Islet precursor cell (in vitro differentiated cells): ENCODE measurements around the gene LEUTX.
A peak's percentile ranks its signal among the peaks of the same experiment; 100 is the strongest.

Source experiments
- DNase-seq: peaks from one replicate; pipeline ENCODE4 v3.0.0-alpha.2; 2018

Gene LEUTX

DNA sequence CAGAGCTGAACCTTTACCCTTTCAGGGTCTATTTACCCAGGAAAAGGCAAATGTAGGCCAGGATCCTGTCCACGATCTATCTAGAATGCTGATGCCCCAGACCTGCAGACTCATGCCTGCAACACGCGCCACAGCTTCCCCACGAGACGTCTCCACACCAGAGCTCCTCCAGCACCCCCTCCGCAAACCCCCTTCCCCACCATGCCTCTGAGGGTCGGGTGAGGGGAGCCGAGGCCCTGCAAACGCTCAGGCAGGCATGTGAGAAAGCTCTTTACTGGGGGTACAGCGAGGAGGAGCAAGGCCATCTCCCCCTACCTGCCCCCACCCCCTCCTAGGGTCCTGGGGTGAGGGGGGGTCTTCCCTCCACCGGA, 46.4 kb downstream of the LEUTX start:
- DNase-seq, result no peak

GRCh38 chr19:39825531-39826076, 47.0 kb downstream of the LEUTX start:
- DNase-seq, result no peak

GRCh38 chr19:39826311-39826945, 47.8 kb downstream of the LEUTX start:
- no peak for DNase-seq

- no peak for DNase-seq
Observed at GRCh38 chr19:39827216-39827615, 48.6 kb downstream of the LEUTX start.

DNA sequence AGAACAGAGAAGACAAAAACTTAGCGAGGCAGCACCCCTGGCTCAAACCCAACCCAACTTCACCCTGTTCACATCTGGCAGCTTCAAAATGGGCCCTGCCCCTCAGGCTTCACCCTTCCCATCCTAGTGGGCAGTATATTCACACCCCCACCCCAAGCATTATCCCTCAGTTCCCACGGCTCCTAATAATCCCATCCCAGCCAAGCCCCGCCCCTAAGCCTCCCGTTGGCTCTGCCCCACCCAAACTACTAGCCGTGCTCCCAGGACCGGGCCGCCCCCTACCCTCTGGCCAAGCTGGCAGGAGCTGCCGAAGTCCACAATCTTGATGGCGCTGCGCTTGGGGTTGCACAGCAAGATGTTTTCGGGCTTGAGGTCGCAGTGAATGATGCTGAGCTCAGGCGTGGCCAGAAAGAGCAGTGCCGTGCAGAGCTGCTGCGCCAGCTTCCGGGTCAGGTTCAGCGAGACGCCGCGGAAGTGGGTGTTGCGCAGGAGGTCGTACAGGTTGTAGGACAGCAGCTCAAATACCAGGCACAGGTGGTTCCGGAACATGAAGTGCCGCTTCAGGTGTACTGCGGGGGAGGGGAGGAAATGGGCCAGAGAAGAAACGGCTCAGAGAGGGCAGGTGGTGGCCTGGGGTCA, 49.5 kb downstream of the LEUTX start:
- DNase-seq, result no peak

- DNase-seq, result no peak
Observed at GRCh38 chr19:39828654-39829032, 50.0 kb downstream of the LEUTX start.

DNA sequence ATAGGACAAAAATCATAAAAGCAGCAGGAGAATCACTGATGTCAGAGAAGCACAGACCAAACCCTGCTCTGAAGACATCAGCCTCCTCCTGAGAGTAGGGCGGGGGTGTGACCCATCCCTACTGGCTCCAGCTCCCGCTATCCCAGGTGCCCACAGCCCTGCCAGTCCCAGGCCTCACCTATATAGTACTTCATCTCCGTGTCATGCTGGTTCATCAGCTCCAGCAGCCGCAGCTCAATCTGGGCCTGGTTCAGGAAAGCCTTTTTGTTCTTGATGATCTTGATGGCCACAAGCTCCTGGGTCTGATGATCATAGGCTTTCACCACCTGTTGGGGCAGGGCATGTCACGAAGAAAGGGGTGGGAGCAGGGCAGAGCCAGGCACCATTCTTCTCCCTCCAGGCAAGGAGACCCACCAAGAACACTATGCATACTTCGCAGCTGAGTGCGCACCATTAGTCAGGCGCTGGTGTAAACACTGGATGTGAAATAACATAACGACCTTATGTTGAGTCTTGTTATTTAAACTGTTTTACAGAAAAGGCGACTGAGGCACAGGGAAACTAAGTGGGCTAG, 51.1 kb downstream of the LEUTX start:
- DNase-seq, result no peak

DNA sequence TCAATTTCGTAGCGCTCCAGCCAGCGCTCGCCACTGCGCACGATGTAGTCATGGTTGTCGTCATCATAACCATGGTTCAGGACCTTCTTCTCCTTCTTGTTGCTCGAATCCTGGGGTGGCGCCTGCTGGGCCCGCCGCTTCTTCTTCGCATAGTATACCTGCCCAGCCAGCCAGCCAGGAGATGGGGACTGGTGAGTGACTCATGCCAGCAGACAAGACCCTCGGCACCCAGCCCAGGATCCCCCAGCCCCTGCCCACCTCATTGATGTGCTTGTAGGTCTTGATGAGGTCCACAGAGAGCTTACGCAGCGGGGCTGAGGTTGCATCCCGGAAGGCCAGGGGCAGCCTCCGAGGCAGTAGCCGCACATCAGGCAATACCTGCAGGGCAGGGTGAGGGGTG, 51.8 kb downstream of the LEUTX start:
- DNase-seq, result no peak

DNA sequence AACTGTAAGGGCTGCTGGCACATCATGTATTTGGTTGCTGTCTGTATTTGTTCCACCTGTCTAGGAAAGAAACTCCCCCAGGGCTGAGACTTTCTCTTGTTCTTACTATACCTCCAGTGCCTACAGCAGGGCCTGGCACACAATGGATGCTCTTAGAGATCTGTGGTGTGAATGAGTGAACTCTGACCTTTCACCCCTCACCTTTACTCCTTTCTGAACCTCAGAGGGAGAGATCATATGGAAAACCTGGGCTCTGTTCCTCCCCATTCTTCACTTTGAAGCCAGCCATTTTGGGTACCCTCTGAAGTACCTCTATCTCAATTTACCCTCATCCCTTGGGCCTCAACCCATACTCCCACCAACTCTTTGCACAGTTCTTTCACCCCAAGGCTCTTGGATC, 52.2 kb downstream of the LEUTX start:
- no peak for DNase-seq

DNA sequence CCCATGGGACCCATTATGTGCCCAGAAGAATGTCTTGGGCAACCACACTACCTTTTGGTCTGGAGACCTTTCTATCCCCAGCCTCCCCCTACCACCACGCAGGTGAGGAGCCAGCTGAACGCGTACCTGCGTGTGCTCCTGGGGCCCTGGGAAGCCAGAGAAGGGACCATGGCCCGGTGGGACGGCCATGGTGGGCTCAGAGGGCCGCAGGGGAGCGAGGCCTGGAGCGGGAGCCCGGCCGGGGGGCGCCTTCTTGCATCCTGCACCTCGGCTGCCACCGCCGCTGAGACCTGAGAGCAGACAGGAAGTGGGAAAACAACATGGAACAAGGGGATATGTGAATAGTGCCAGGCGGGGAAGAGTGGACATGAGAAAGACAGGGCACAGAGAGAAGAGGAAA, 53.0 kb downstream of the LEUTX start:
- DNase-seq, result no peak

- DNase-seq, result no peak
Observed at GRCh38 chr19:39832341-39833083, 53.9 kb downstream of the LEUTX start.

GRCh38 chr19:39833160-39833463, 54.5 kb downstream of the LEUTX start:
- no peak for DNase-seq

DNA sequence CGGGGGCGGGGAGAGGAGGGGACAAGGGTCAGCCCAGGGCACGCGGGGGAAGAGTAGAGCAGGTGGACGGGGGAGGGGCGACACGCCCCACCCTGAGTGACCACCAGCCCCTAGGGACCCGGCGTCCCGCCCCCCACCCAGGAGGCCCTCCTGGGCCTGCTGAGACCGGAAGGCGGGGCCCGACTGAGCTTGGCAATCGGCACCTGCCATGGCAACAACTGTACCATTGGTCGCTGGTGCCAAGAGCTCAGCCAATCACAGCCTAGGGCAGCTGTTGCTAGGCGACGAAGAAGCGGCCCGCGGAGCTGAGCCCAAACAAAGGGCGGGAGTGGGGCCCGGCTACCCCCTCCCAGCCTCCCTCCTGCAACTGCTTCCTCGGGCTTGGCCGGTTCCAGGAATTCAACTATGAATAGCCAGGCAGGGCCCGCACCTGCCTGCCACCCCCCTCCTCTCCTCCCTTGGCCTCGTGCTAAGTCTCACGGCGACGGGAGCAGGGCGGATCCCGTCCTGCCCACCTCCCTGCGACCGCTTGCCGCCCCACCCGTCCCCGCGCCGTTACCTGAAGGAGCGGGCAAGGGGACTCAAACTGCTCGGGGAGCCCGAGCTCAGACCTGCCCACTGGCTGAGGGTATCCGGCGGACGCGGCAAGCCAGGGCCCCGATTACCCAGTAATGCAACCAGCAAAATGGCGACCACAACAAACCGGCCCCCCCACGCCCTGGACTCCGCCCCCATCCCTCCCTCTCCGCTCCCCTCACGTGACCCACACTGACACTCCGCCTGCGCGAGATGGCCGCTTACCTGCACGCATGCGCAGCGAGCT, 55.0 kb downstream of the LEUTX start, which contains the start of gene DYRK1B:
Gene DYRK1B, minus strand, starts transcription at position 699 of the 823 bp plus-strand sequence. CDS start 2,295 bp downstream, outside the sequence.
- peak; percentile 98 for DNase-seq

DNA sequence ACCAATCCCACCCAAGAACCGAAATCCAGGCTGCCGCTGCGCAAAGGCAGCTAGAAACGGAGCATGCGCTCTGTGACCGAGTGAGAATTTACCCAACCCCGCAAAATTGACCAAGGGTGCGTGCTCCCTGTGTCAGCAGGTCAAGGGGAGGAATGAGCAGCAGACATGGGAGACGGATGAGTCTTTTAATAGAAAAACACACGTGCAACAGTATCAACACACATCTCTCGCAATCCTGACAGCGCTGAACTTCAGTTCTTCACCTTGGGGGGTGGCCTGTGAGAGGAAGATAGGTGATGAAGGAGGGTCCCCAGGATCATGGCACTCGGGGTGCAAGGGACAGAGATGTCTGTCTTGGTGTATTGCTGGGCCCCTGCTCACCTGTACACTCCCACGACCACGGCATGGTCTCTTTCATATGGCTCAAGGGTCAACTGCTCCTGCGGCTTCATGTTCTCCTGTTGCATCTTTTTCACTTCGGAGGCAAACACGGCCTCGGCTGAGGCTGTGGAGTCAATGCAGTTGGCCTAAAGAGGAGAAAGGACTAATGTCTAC, 55.7 kb downstream of the LEUTX start:
- DNase-seq, result no peak
